LoVo (cell line): ENCODE data around the gene ITPR1.
A peak's percentile ranks its signal among the peaks of the same experiment; 100 is the strongest.

Experiments
- DNase-seq: peaks from one replicate; pipeline ENCODE4 v3.0.0-alpha.2; 2016; ENCODE audit warnings: low spot score

Gene ITPR1

DNA sequence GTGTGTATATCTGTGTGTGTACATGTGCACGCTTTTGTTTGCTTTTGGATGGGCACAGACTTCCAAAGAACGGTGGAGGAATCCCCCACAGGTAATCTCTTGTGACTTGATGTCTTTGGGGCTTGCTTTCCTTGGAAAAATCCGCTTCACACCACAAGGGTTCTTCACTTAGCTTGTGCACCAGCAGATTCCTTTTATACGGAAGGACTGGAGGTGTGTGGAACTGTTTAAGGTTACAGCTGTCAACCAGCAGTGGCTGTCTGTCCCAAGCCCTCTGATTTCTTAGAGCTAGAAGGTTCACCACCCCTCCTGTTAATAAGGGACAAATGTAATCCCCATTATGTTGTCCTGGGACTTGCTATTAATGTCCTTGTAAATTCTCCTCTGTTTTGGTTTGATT, 193.5 kb downstream of the ITPR1 start:
- DNase-seq: no peak

DNA sequence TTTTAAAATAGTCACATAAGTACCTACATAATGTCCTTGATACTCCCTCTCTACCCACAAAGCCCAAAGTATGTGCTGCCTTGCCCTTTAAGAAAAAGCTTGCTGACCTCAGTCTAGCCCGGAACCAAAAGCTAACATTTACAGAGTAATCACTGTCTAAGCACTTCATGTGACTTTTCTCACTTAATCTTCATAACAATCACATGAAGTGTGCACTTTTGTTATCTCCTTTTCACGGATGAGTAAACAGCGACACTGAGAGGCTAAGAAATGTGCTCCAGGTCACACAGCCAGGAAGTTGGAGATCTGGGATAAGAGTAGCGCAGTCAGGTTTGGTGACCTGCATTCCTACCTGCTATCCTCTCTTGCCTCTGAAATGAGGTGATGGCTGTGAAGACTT, 194.0 kb downstream of the ITPR1 start:
- DNase-seq: no peak

DNA sequence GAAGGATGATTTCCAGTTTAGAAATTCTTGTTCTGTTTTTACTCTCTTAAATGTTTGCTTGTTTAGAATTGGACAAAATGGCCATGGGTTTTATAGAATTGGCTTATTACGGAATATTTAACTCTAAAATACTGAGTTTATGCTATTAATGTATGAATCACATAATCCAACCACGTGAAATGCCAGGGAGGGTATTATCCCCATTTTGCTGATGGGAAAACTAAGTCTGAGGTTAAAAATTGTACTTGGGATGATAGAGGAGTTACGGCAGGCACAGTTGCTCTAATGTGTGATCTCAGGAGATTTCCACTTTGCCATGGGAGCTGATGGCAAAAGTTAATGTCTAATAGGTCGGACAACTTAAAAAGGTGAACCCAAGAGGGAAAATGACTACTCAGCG, 194.4 kb downstream of the ITPR1 start:
- no peak for DNase-seq

DNA sequence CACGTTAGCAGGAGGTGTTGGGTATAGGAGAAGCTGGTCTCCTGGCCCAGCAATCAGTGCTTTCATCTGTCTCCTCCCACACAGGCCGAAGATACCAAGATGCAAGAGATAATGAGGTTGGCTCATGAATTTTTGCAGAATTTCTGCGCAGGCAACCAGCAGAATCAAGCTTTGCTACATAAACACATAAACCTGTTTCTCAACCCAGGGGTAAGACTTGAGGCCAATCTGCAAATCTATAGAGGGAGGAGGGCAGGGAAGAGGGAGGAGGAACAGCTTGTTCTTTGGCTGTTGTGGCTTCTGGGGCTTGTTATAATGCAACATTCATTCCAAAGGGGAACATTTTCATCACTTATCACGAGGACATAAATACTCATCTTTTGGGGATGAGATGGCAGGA, 195.3 kb downstream of the ITPR1 start:
- DNase-seq: no peak

DNA sequence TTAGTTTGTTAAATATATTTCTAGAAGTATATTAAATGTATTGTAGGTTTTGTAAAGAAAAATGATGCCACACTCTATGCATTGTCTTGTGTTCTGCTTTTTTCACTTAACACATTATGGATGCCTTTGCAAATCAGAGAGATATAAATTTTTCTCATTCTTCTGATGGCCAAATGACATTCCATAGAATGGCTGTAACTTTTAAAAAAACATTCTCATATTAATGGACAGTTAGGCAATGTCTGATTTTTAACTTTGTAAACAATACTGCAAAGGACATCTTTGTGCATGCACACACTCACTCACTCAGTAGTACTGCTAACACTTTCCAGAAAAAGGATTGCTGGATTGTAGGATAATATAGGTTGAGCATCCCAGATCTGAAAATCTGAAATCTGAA, 195.9 kb downstream of the ITPR1 start:
- DNase-seq: no peak

DNA sequence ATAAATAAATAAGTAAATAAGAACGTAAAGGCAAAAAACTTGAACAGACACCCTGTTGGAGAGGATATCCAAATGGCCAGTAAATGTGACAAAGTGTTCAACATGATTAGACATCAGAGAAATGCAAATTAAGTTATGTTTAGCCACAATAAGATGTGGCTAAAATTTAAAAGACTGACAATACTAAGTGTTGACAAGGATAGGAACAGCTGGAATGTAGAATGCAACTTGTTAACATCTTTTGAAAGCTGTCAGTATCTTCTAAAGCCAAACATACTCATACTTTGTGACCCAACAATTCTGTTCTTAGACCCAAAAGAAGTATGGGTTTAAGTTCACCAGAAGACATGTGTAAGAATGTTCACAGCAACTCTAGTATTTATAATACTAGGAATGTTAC, 197.1 kb downstream of the ITPR1 start:
- no peak for DNase-seq

DNA sequence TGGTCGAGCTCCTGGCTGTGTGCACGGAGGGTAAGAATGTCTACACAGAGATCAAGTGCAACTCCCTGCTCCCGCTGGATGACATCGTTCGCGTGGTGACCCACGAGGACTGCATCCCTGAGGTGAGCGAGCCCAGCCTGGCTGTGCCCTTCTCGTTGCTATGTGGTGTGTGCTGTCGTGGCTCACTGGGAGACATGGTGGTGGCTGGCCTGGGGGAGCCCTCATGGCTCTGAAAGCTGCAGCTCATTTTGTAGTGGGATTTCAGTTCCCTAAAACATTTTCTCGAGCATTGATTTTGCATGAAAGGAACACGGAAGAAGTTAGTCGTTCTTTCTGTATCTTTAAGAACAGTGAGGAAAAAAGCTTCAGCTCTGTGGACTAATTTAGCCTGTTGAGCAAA, 200.5 kb downstream of the ITPR1 start:
- no peak for DNase-seq

DNA sequence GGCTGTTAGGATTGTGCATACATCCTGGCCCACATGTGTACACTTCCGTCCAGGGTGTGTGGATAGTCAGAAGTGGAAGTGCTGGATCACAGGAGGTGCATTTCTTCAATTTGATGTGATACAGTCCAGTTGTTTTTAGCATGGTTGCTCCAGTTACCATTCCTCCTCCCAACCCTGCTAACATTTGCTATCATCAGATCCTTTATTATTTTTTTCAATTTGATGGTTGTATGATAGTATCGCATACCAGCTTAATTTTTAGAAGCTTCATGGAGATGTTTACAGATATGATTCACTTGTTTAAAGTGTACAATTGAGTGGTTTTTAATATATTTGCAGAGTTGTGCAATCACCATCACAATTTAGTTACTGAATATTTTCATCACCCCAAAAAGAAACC, 202.7 kb downstream of the ITPR1 start:
- DNase-seq: no peak

DNA sequence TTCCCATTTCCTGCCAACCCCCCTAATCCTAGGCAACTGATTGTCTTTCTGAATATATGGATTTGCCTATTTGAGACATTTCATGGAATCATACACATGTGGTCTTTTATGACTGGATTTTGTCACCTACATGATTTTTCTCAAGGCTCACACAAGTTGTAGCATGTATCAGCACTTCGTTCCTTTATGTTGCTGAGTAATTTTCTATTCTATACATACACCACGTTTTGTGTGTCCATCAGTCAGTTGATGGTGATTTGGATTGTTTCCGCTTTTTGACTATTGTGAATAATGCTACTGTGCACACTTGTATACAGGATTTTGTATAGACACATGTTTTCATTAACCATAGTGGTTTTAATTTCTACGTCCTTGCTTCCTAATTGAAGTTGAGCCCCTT, 203.1 kb downstream of the ITPR1 start:
- DNase-seq: no peak

DNA sequence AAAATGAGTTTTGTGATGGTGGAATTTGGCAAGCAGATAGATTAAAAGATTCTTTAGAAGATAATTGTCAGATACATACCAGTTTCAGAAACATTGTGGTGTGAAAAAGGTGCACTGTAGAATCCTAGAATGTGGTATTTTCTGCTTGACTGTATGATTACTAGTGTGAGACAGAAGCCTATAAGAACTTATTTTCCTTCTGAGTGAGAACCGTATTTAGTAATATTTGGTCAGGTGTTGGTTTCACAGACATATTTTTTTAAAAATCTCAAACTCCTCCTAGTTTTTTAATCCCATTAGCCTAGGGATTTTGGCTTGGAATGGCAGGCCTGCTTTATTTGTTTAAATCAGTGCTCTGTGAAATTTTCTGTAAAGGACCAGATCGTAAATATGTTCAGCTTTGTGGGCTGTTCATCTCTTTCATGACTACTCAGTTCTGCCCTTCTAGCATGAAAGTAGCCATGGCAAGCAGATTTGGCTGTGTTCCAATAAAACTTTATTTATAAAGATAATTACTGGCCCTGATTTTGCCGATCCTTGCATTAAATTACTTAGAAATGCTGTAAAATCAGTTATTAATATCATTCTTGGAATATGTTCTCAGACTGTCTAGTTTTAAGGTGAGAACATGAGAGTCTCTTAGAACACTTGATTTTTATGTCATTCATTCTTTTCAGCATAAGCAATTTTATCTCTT, 205.1 kb downstream of the ITPR1 start:
- no peak for DNase-seq

DNA sequence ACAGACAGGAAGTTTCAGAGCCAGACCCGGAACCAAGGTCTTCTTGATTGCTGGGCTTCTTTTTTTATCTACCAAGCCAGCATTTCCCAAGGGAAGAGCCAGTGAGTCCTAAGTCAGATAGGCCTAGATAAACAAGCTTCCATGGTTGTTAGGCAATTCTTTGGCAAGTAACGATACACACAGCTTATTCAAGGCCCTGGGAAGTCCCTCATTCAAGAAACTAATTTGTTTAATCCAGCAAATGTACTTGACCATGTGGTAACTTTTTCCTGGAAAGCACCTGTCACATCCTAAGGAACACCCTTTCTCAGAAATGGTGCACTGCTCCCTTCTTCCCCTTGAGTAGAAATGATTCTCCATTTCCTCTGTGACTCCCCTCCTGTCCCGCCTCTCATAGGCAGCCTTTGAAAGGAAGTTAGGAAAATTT, 209.9 kb downstream of the ITPR1 start:
- no peak for DNase-seq

DNA sequence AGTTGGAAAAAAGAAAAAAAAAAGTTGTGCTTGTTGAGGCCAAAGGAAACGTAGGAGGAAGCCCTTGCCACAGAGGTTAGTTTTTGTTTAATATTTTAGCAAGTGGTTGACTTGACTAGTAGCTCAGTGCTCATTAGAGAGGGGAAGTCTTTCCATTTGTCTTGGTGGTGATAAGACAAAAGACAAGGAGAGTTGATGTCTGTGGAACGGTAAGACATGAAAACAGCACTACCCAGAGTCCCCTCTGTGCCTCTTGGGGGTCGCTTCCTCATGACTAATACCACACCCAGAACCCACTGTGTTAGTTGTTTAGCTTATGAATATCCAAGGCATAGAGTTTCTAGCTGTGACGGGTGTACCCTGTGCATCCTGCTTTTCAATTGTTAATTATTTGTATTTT, 211.4 kb downstream of the ITPR1 start:
- no peak for DNase-seq

DNA sequence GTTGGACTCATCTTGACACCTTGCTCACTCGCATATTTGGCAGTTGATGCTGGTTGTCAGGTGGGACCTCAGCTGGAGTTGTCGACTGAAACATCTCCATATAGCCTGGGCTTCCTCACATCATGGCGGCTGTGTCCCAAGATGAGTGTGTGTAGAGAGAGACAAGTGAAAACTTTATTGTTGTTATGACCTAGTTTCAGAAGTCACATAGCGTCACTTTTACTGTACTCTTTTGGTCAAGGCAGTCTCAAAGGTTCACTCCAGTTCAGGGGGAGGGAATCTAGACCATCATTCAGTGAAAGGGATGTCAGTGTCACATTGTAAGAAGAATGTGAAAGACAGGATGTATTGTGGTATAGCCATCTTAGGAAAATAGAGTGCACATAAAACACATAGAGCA, 214.2 kb downstream of the ITPR1 start:
- no peak for DNase-seq

DNA sequence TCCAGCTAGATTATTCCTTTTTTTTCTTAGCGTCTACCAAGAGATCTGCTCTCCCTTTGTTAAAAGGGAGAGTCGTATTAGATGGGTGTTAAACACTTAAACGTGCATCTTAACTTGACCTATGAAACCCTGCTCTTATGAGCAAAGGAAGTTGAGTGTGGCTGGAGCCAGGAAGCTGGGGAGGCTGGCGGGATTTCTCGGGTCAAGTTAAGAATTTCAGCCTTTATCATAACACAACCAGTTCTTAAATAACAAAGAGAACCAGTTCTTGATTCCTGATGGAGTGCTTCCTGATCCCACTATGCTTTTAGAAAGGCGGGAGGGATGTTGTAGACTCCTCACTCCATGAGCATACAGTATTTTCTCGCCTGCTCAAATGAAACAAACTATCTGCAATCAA, 215.1 kb downstream of the ITPR1 start:
- no peak for DNase-seq

DNA sequence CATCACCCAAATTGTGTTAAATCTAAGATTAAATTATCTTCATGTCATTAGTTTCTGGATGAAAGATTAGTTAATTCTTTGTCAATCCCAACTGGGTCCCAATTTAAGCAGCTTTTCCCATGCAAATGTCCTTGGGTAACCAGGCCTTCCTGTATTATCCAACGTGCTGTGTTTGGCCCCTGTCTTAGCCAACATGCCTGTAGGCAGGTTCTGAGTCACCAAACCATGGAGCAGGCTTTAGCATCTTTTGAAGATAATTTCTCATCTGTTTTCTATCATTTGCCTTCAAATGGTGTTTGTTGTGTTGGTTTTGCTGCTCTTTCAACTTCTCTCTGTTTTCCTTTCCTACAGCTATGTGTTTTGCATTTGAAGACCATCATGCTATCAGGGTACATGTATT, 216.2 kb downstream of the ITPR1 start:
- DNase-seq: no peak

DNA sequence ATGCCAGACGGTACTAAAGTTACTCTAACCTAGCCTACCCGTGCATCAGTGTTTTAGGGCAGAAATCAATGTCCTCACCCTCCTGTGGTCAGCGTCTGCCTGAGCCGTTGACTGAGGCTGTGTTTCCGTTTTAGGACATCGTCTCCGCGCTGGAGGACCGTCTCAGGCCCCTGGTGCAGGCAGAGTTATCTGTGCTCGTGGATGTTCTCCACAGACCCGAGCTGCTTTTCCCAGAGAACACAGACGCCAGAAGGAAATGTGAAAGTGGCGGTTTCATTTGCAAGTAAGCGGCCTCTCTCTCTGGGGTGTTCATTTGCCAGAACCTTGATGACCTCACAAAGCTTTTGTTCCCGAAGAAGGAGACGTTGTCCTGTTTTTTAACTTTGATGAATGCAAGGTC, 217.0 kb downstream of the ITPR1 start:
- no peak for DNase-seq

DNA sequence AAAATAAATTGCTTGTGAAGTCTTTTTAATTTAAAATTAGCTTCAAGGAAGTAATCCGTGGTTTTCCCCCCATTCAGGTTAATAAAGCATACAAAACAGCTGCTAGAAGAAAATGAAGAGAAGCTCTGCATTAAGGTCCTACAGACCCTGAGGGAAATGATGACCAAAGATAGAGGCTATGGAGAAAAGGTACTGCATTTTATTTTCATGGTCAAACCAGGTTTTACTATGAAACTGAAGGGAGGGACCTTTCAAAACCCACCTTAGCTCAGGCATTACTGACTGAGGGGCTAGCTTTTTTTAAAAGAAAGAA, 218.5 kb downstream of the ITPR1 start:
- DNase-seq: no peak

DNA sequence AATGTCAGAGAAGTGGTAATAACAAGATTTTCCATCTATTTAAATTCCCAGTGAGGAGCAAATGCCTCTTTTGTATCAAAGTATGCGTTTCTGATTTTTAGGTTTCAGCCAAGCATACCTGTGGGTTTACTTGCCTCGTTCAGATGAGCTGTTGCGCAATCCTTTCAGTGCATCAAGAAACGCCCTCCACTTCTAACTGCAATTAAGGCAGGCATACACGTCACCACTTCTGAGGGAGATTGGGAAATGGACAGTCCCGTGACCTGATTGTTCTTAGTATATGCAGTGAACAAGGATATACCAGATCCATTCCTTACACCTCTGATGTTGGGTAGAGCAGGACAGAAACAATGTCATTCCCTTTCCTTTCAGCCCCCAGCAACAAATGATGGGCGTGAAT, 219.0 kb downstream of the ITPR1 start:
- DNase-seq: peak; percentile 8

DNA sequence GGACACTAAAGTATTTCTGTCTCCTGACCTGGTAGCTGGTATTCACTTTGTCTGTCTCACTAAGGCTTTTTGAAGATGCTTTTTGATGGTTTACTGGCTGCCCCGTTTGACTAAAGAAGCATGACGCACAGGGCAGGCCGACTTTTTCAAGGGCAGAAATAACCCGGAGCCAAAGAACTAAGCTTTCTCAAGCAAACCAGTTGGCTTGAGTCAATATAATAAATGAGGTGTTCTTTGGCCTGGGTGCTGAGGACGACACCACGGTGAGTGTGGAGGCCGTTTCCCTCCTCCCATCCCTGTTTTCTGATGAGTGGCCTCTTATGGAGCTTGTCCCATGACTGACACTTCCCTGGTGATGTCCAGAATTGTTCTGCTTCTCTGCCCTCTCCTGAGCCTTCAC, 220.9 kb downstream of the ITPR1 start:
- DNase-seq: no peak

DNA sequence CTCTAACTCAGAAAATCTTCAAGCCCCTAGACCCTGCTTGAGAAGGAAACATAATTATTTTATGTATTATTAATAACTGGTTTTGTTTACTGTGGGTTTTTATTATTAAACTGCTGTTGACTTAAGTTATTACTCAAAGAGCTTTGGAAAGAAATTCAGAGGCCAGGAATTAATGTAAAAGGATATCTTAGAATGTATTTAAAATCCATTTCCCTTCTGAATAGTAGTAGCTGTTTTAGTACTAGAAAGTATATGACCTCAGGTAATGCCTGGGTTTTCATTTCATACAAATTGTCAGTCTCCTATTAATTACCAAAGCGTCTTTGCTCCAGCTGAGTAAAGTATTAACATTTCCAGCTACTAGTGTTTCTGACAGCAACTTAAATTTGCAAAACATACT, 223.1 kb downstream of the ITPR1 start:
- DNase-seq: no peak

DNA sequence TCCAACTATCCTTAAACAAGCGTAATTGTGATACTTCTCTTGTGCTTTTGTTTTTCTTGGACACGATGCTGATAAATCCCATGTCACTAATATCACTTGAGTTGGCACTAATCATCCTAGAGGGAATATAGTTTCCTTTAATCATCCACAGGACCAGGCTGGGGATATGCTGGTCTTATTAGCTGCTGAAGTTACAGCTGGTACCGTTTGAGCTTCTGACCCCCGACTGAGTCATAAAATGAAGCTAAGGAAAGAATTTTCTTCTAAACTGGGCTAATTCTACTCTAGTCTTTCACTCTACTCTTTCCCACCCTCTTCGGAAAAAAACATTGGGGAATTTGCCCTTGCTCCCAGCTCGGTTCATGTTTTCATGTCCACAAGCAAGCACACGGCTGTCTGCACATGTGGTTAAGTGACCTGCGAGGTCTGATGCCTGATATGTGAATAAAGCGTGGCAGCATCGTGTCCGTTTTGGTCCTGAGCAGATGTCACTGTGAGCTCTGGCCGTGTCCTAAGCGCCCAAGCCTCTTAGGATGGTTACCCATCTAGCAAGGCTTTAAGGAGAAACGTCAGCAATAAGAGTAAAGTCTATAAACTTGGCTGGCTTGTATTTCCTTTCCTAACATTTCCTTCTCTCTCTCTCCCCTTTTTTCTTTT, 223.7 kb downstream of the ITPR1 start:
- no peak for DNase-seq

DNA sequence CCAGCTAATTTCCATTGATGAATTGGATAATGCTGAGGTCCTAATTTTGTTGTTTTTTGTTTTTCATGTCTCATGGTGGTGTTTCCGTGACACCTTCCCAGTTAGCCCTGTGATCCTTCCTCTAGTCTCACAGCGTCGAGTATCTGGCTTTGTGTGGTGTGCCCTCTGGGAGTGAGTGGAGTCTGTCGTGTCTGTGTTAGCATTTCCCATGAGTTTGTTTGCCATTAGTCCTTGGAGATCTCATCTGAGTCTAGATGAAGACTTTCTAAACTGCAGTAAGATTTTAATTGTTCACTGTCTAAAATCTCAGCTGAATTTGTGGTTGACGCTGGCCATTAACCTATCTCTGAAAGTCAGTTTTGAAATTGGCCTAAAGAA, 224.2 kb downstream of the ITPR1 start:
- DNase-seq: no peak

DNA sequence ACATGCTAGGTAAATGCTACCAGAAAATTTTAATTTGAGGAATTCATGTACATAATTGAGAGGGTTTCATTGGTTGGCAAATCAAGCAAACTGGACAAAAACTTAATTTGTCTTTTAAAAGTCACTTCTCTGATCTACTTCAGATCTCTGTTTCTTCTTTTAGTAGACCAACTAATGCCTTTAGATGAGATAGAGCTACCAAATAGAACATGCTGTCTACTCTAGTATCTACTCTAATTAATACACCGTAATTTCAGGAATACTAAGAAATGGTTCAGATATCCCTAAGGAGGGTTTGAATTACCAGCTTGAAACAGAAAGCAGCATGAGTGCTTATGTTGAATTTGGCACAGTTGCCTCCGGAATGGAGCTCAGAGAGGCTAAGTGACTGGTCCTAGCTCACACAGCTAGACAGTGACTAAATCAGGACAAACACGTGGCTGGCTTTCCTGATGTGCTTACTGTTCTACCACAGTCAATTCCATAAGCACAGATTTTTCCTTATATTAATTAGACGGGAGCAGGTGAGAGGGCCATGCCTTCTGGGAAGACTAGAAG, 225.1 kb downstream of the ITPR1 start:
- no peak for DNase-seq

DNA sequence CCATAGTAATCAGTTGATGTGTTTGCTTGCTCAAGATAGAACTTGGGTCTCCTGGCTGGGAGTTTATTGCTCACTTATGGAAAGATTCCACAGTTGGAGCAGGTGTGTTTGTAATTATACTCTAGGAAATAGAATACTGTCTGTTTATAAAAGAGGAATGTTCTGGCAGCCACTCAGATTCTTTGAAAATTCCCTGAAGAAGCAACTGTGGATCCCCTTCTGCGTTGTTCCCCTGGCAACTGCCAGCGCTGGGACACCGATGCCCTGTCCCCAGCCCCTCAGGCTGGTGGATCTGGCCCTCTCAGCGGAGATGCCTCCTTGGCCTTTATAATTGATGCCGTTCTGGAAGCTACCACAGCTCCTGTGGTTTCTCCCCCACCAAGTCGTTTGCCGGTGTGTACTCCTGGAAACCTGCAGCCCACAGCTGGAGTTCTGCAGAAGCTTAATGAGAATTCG, 225.9 kb downstream of the ITPR1 start:
- DNase-seq: no peak
